H1 (cell line): ENCODE results near the gene XPOT. TPM values are rescaled to one million over a fixed set of nuclear protein-coding genes. Genes with fewer than 3 reads are reported as not detected.

Experiments used
- ASH2L ChIP-seq: fragments of 200-600, 300-600 bp; sonication (generic); IDR thresholded peaks from one replicate; pipeline ENCODE4 v1.7.1; 2017; ENCODE audit warnings: low read length
- GABPA ChIP-seq: IDR thresholded peaks from 2 replicates; pipeline ENCODE4 v1.6.1; 2011; ENCODE audit warnings: mild to moderate bottlenecking, low read length, moderate library complexity, borderline replicate concordance; ENCODE audit not compliant: insufficient read depth
- HDAC2 ChIP-seq, 2 experiments: fragments of 300-600 bp in 1 of 2; sonication (generic) in 1 of 2; IDR thresholded peaks; 2 replicates each; pipeline ENCODE4 v1.6.1; 2011 to 2012; ENCODE audit warnings: low read depth in 2 of 2, low read length in 2 of 2, mild to moderate bottlenecking in 2 of 2, moderate library complexity in 2 of 2, borderline replicate concordance in 1 of 2, inconsistent platforms in 1 of 2
- SAP30 ChIP-seq: fragments of 300-600 bp; sonication (generic); IDR thresholded peaks from 2 replicates; pipeline ENCODE4 v1.7.1; 2012; ENCODE audit warnings: low read length, moderate library complexity, mild to moderate bottlenecking, inconsistent platforms; ENCODE audit not compliant: insufficient read depth, insufficient replicate concordance
- SIX5 ChIP-seq: IDR thresholded peaks from 2 replicates; pipeline ENCODE4 v1.6.1; 2011; ENCODE audit warnings: mild to moderate bottlenecking, low read depth, low read length
- polyA plus RNA-seq, 7 experiments: library from polyadenylated mRNA; depleted of rRNA in 3 of 7; stranded (reverse) in 5 of 7; unstranded in 2 of 7; fragments of >200 nt in 5 of 7; fragments of 200-250 nt in 2 of 7; gene quantifications; 1 replicate in 5 of 7; 2 replicates in 1 of 7; 4 replicates in 1 of 7; pipeline versions ENCODE4 v1.2.1 to v1.2.3, GENCODE V29; 2011 to 2013; ENCODE audit warnings: missing spikeins in 2 of 7, mixed read lengths in 2 of 7
- total RNA-seq: library from RNA; stranded (reverse); fragmentation: NEBNext Ultra II Directional; extraction: Animal tissue kit (Norgen Biotek cat#: 25700); gene quantifications from 2 replicates; pipeline ENCODE4 v1.2.1, GENCODE V29; 2021
- TF ChIP-seq, protein P1 (sequence below): IDR thresholded peaks from 2 replicates; pipeline ENCODE4 v1.6.1; 2011; ENCODE audit warnings: low read length, improper control_type of control experiment

Gene XPOT
- total and polyA plus RNA-seq, 2 of the 8 experiments (the other 6 are each of a cell fraction or from before 2014, with no cell fraction given): 38.8 to 176 TPM

DNA sequence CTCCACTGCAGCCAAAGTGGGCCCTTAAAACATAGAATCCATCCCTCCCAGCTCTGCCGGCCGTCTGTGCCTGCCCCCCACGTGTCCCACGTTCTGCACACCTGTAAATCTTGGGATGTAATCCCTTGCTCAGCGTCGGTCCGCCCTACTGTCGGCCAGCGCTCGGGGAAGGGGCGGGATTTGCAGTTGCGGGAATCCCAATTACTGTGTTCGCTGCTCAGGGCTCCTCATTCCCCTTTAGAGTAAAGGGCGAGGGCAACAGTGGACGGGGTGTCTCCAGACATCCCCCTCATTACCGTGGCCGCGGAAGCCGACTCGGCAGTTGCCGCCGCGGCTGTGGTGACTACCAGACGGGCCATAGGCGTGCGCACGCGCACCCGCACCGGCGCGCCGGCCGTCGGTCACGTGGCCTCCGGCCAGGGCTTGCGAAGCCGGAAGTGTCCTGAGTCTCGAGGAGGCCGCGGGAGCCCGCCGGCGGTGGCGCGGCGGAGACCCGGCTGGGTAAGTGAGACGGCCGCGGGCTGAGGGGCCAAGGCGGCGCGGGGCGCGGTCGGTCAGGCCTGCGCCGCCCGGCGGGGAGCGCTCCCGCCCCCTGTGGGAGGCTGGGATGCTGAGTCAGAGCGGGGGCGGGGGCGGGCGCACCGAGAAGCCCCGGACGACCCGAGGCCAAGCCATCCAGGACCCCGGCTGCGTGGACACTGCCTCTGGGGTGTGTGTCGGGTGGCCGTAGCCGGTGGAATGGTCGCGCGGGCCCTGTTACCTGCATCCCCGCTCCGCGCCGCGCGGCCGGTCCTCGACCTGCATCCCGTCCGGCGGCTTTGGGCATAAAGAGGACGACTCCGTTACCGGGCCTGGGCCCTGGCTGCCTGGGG, 47.7 kb downstream of the XPOT start, which contains the start of gene TBK1 (continued):
- TF ChIP-seq, protein P1, sequence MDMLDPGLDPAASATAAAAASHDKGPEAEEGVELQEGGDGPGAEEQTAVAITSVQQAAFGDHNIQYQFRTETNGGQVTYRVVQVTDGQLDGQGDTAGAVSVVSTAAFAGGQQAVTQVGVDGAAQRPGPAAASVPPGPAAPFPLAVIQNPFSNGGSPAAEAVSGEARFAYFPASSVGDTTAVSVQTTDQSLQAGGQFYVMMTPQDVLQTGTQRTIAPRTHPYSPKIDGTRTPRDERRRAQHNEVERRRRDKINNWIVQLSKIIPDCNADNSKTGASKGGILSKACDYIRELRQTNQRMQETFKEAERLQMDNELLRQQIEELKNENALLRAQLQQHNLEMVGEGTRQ: peak; percentile 94
- peak; percentile 66 for TF ChIP-seq SAP30
- TF ChIP-seq HDAC2 (IDR thresholded peaks at IDR 0.05; ENCODE audit: borderline replicate concordance in 1 of 2, low read depth in 2 of 2, low read length in 2 of 2): 0 out of 4 replicates have a peak, but pooled peaks of 1 of the 2 experiments have one; percentile 23
- no peak for TF ChIP-seq SIX5
- TF ChIP-seq GABPA: 0 out of 2 replicates have a peak, but pooled peaks have one; percentile 34
- peak; percentile 78 for TF ChIP-seq ASH2L
